ENCODE results near the gene SPSB2.
A peak's percentile ranks its signal among the peaks of the same experiment; 100 is the strongest.
"Not testable (repeated sequence)": the region's sequence is repeated elsewhere in the genome, so short reads cannot be mapped to it uniquely, and the experiment has no call there.

Gene SPSB2

GRCh38 chr12:6890789-6891645, 17.9 kb upstream of the SPSB2 start:
- DNase-seq (ENCODE audit: low spot score) (peak; percentile 91), ATAC-seq (ENCODE audit: low read depth) (peak; percentile 96)
- H3K4me3 ChIP-seq (ENCODE audit: severe bottlenecking) = peak overlapping the region; percentile 37
- peaks cover 3% of the 10 kb centered on the region for H3K4me1 ChIP-seq (ENCODE audit: insufficient read depth, poor library complexity, severe bottlenecking)
- H3K27me3 ChIP-seq (ENCODE audit: insufficient read depth, poor library complexity, severe bottlenecking) = no peaks in the 10 kb centered on the region
- H3K36me3 ChIP-seq (ENCODE audit: low read depth) = no peaks in the 10 kb centered on the region
- peak overlapping the region; percentile 52 for H3K27ac ChIP-seq (ENCODE audit: poor library complexity, severe bottlenecking)
- H3K9me3 ChIP-seq (ENCODE audit: severe bottlenecking) = no peaks in the 10 kb centered on the region
- TF ChIP-seq CTCF (IDR thresholded peaks at IDR 0.05; ENCODE audit: poor library complexity, severe bottlenecking) = peak; percentile 97

- H3K27ac ChIP-seq (ENCODE audit: poor library complexity, severe bottlenecking) = peak overlapping the region; percentile 52
- not testable (repeated sequence) for ATAC-seq (ENCODE audit: low read depth); H3K36me3 ChIP-seq (ENCODE audit: low read depth); H3K4me3 ChIP-seq (ENCODE audit: severe bottlenecking); H3K4me1 ChIP-seq (ENCODE audit: insufficient read depth, poor library complexity, severe bottlenecking); H3K27me3 ChIP-seq (ENCODE audit: insufficient read depth, poor library complexity, severe bottlenecking); H3K9me3 ChIP-seq (ENCODE audit: severe bottlenecking); DNase-seq (ENCODE audit: low spot score)
Observed at GRCh38 chr12:6889775-6890573, 16.9 kb upstream of the SPSB2 start.

GRCh38 chr12:6888794-6889193, 15.7 kb upstream of the SPSB2 start:
- not testable (repeated sequence) for H3K27ac ChIP-seq (ENCODE audit: poor library complexity, severe bottlenecking); ATAC-seq (ENCODE audit: low read depth)

GRCh38 chr12:6888360-6888759, 15.3 kb upstream of the SPSB2 start:
- no peaks in the 10 kb centered on the region for H3K36me3 ChIP-seq (ENCODE audit: low read depth)
- no peaks in the 10 kb centered on the region for H3K27me3 ChIP-seq (ENCODE audit: insufficient read depth, poor library complexity, severe bottlenecking)
- H3K9me3 ChIP-seq (ENCODE audit: severe bottlenecking) = no peaks in the 10 kb centered on the region
- no peak overlapping the region for H3K4me3 ChIP-seq (ENCODE audit: severe bottlenecking)
- no peak overlapping the region for H3K27ac ChIP-seq (ENCODE audit: poor library complexity, severe bottlenecking)
- ATAC-seq (ENCODE audit: low read depth) (no peak), DNase-seq (ENCODE audit: low spot score) (no peak)
- no peak for TF ChIP-seq CTCF (IDR thresholded peaks at IDR 0.05; ENCODE audit: poor library complexity, severe bottlenecking)
- H3K4me1 ChIP-seq (ENCODE audit: insufficient read depth, poor library complexity, severe bottlenecking) = peaks cover 3% of the 10 kb centered on the region

More at GRCh38 chr12:6888794-6889193, 15.7 kb upstream of the SPSB2 start:
- not testable (repeated sequence) for H3K4me3 ChIP-seq (ENCODE audit: severe bottlenecking); H3K9me3 ChIP-seq (ENCODE audit: severe bottlenecking); DNase-seq (ENCODE audit: low spot score); H3K4me1 ChIP-seq (ENCODE audit: insufficient read depth, poor library complexity, severe bottlenecking); H3K27me3 ChIP-seq (ENCODE audit: insufficient read depth, poor library complexity, severe bottlenecking); H3K36me3 ChIP-seq (ENCODE audit: low read depth)

- DNase-seq (ENCODE audit: low spot score) = no peak
- TF ChIP-seq CTCF (IDR thresholded peaks at IDR 0.05; ENCODE audit: poor library complexity, severe bottlenecking) = no peak
- Histone ChIP-seq H3K27ac (ENCODE audit: poor library complexity, severe bottlenecking) (no peak overlapping the region), H3K36me3 (ENCODE audit: low read depth) (no peaks in the 10 kb centered on the region), H3K4me3 (ENCODE audit: severe bottlenecking) (no peak overlapping the region), H3K4me1 (ENCODE audit: insufficient read depth, poor library complexity, severe bottlenecking) (peaks cover 3% of the 10 kb centered on the region), H3K27me3 (ENCODE audit: insufficient read depth, poor library complexity, severe bottlenecking) (no peaks in the 10 kb centered on the region), H3K9me3 (ENCODE audit: severe bottlenecking) (no peaks in the 10 kb centered on the region)
- ATAC-seq (ENCODE audit: low read depth) = no peak
Observed at GRCh38 chr12:6887460-6887859, 14.4 kb upstream of the SPSB2 start.

GRCh38 chr12:6886206-6886999, 13.3 kb upstream of the SPSB2 start:
- H3K36me3 ChIP-seq (ENCODE audit: low read depth); H3K4me1 ChIP-seq (ENCODE audit: insufficient read depth, poor library complexity, severe bottlenecking); ATAC-seq (ENCODE audit: low read depth); DNase-seq (ENCODE audit: low spot score); H3K4me3 ChIP-seq (ENCODE audit: severe bottlenecking); H3K9me3 ChIP-seq (ENCODE audit: severe bottlenecking); H3K27me3 ChIP-seq (ENCODE audit: insufficient read depth, poor library complexity, severe bottlenecking); H3K27ac ChIP-seq (ENCODE audit: poor library complexity, severe bottlenecking): not testable (repeated sequence)

Data from RWPE2 (cell line).